GM12878 (cell line): ENCODE data around the gene CHST14. TPM values are rescaled to one million over a fixed set of nuclear protein-coding genes. Genes with fewer than 3 reads are reported as not detected.

Experiments used
- ATAC-seq: fragments of 200-7000 bp; cut with Tn5 transposase; 3 replicates; pipeline ENCODE4 v1.9.1; 2020; ENCODE audit warnings: mild to moderate bottlenecking, moderate library complexity
- BruUV-seq: library from RNA; stranded (reverse); fragments of 400-500 nt; replicated peaks from 2 replicates; lab custom pipeline; 2021; lab: Mats Ljungman, UMichigan
- CTCF ChIA-PET: fragments of 300-600 bp; sonication (Branson Sonifier 250); formaldehyde crosslinking; extraction: SDS; loops from one replicate; lab custom pipeline; 2021; ENCODE audit warnings: inconsistent platforms; lab: Yijun Ruan, JAX
- POLR2A ChIA-PET: fragments of 350-600 bp; formaldehyde crosslinking; extraction: SDS; loops from one replicate; lab custom pipeline; 2021; ENCODE audit warnings: inconsistent platforms; lab: Charles Lee
- RAD21 ChIA-PET: fragments of 300-600 bp; sonication (Branson Sonifier 250); formaldehyde crosslinking; loops from one replicate; lab custom pipeline; 2023; ENCODE audit warnings: antibody characterized with exemption; ENCODE audit not compliant: unreplicated experiment; lab: Charles Lee
- SMC1A ChIA-PET: fragments of 300-600 bp; sonication (Branson Sonifier 250); formaldehyde crosslinking; loops from one replicate; lab custom pipeline; 2023; ENCODE audit not compliant: unreplicated experiment, uncharacterized antibody; lab: Charles Lee
- DNase-seq: peaks from one replicate; pipeline ENCODE4 v3.0.0-alpha.2; 2011; ENCODE audit warnings: low read depth, low spot score
- FAIRE-seq: peaks from 3 replicates; lab custom pipeline; 2011; peaks lifted over from hg19 to GRCh38; lab: Jason Lieb, UNC
- H2AFZ ChIP-seq: 2 replicates; pipeline ENCODE4 v1.6.0; 2011; ENCODE audit warnings: low read depth, low read length, control low read depth; ENCODE audit not compliant: control insufficient read depth
- H3K27ac ChIP-seq: 2 replicates; pipeline ENCODE4 v1.5.1; 2011; ENCODE audit warnings: control low read depth; ENCODE audit not compliant: control insufficient read depth, insufficient read depth
- H3K27me3 ChIP-seq, 2 experiments: replicated peaks in 1 of 2; 2 replicates each; pipeline versions ENCODE4 v1.6.0 to v1.6.1; 2011; ENCODE audit warnings: low read length in 1 of 2; ENCODE audit not compliant: control insufficient read depth in 2 of 2, insufficient read depth in 2 of 2
- H3K36me3 ChIP-seq, 2 experiments: 2 replicates each; pipeline ENCODE4 v1.5.1; 2011; ENCODE audit warnings: low read length in 1 of 2; ENCODE audit not compliant: control insufficient read depth in 2 of 2, insufficient read depth in 2 of 2
- H3K4me1 ChIP-seq: 2 replicates; pipeline ENCODE4 v1.6.1; 2011; ENCODE audit warnings: mild to moderate bottlenecking, low read length, moderate library complexity, mixed read lengths; ENCODE audit not compliant: control insufficient read depth, insufficient read depth
- H3K4me2 ChIP-seq: 2 replicates; pipeline ENCODE4 v1.6.0; 2011; ENCODE audit warnings: control low read depth; ENCODE audit not compliant: control insufficient read depth, insufficient read depth
- H3K4me3 ChIP-seq: fragments of 200-600 bp; sonication (generic); 2 replicates; pipeline ENCODE4 v1.5.1; 2016
- H3K79me2 ChIP-seq: 2 replicates; pipeline ENCODE4 v1.6.0; 2011; ENCODE audit warnings: low read length; ENCODE audit not compliant: control insufficient read depth, insufficient read depth
- H3K9ac ChIP-seq: 2 replicates; pipeline ENCODE4 v1.8.0; 2011; ENCODE audit warnings: low read length, control low read depth, mixed read lengths; ENCODE audit not compliant: control insufficient read depth, insufficient read depth
- H3K9me3 ChIP-seq: replicated peaks from 3 replicates; pipeline ENCODE4 v1.5.1; 2011; ENCODE audit warnings: mild to moderate bottlenecking, low read length; ENCODE audit not compliant: control insufficient read depth, insufficient read depth
- H4K20me1 ChIP-seq: 2 replicates; pipeline ENCODE4 v1.6.0; 2011; ENCODE audit not compliant: control insufficient read depth, insufficient read depth
- ATF7 ChIP-seq: fragments of 450-650 bp; IDR thresholded peaks from 2 replicates; pipeline ENCODE4 v1.6.1; 2016; ENCODE audit warnings: low read depth, mild to moderate bottlenecking
- CBFB ChIP-seq: IDR thresholded peaks from 2 replicates; pipeline ENCODE4 v1.6.1; 2016; ENCODE audit warnings: antibody characterized with exemption, low read depth
- DPF2 ChIP-seq: fragments of 450-650 bp; IDR thresholded peaks from 2 replicates; pipeline ENCODE4 v1.6.1; 2017; ENCODE audit warnings: mild to moderate bottlenecking
- EZH2 ChIP-seq: IDR thresholded peaks from 2 replicates; pipeline ENCODE4 v1.6.1; 2012; ENCODE audit warnings: low read depth, mild to moderate bottlenecking, control low read depth, inconsistent platforms, low read length, borderline replicate concordance; ENCODE audit not compliant: control insufficient read depth
- FOXM1 ChIP-seq: IDR thresholded peaks from 2 replicates; pipeline ENCODE4 v1.6.1; 2012; ENCODE audit warnings: low read depth, mild to moderate bottlenecking, inconsistent platforms, low read length, moderate library complexity
- NBN ChIP-seq: fragments of 450-650 bp; IDR thresholded peaks from 2 replicates; pipeline ENCODE4 v1.6.1; 2016
- POLR2AphosphoS5 ChIP-seq: IDR thresholded peaks from 2 replicates; pipeline ENCODE4 v1.6.1; 2011; ENCODE audit warnings: mild to moderate bottlenecking, low read length, inconsistent platforms
- SRF ChIP-seq, 2 experiments: IDR thresholded peaks; 2 replicates each; pipeline ENCODE4 v1.6.1; 2011; ENCODE audit warnings: low read depth in 2 of 2, low read length in 2 of 2, mild to moderate bottlenecking in 1 of 2, moderate library complexity in 1 of 2
- SUZ12 ChIP-seq: fragments of 200-600 bp; sonication (generic); IDR thresholded peaks from one replicate; pipeline ENCODE4 v1.6.1; 2018; ENCODE audit warnings: antibody characterized with exemption, mild to moderate bottlenecking; ENCODE audit not compliant: unreplicated experiment
- ZNF207 ChIP-seq: fragments of 450-650 bp; IDR thresholded peaks from 2 replicates; pipeline ENCODE4 v1.6.1; 2014; ENCODE audit warnings: antibody characterized with exemption, mild to moderate bottlenecking, borderline replicate concordance
- ZNF622 ChIP-seq: fragments of 450-650 bp; IDR thresholded peaks from 2 replicates; pipeline ENCODE4 v1.6.1; 2017; ENCODE audit warnings: mild to moderate bottlenecking, inconsistent platforms
- WGBS: methylation state at CpG from one replicate; pipeline ENCODE4 v1.1.6; 2016; ENCODE audit warnings: low lambda C conversion rate; ENCODE audit not compliant: insufficient replicate concordance, insufficient coverage; ENCODE audit errors: missing lambda C conversion rate; 5-methylcytosine and 5-hydroxymethylcytosine counted together
- in situ Hi-C: fragments of 300-500 bp; cut with MboI; formaldehyde crosslinking; loops from 9 replicates; pipeline ENCODE4 v1.14.3; 2018; ENCODE audit warnings: mixed read lengths
- intact Hi-C: fragments of 100-400 bp; cut with micrococcal nuclease; formaldehyde crosslinking; loops from one replicate; pipeline ENCODE4 v1.14.2; 2022; ENCODE audit not compliant: unreplicated experiment
- polyA plus RNA-seq, 11 experiments: library from polyadenylated mRNA; depleted of rRNA in 4 of 11; unstranded in 6 of 11; stranded (reverse) in 5 of 11; fragments of >200 nt; fragmentation: Nextera tagmentation in 4 of 11; fragmentation: Illumina TruSeq in 1 of 11; extraction: Ambion mirVana in 4 of 11; extraction: Trizol in 1 of 11; gene quantifications; 1 replicate in 1 of 11; 2 replicates in 10 of 11; pipeline versions ENCODE4 v1.2.1 to v1.2.3, GENCODE V29; 2011 to 2016; ENCODE audit warnings: inconsistent platforms in 2 of 11, missing spikeins in 2 of 11, low read depth in 1 of 11
- total RNA-seq, 4 experiments: library from RNA; depleted of rRNA in 3 of 4; stranded (reverse); fragments of >200 nt in 3 of 4; fragmentation: Illumina TruSeq in 1 of 4; extraction: Trizol in 1 of 4; gene quantifications; 2 replicates each; pipeline versions ENCODE4 v1.2.1 to v1.2.3, GENCODE V29; 2013 to 2021
- TF ChIP-seq, protein P1 (sequence below): fragments of 450-650 bp; IDR thresholded peaks from 2 replicates; pipeline ENCODE4 v1.6.1; 2017; ENCODE audit warnings: mild to moderate bottlenecking, moderate library complexity

CHST14 gene
- total and polyA plus RNA-seq, 10 of the 15 experiments (the other 5 are each of a cell fraction or from before 2014, with no cell fraction given): 1.3 to 12.8 (median 6.2) TPM

DNA sequence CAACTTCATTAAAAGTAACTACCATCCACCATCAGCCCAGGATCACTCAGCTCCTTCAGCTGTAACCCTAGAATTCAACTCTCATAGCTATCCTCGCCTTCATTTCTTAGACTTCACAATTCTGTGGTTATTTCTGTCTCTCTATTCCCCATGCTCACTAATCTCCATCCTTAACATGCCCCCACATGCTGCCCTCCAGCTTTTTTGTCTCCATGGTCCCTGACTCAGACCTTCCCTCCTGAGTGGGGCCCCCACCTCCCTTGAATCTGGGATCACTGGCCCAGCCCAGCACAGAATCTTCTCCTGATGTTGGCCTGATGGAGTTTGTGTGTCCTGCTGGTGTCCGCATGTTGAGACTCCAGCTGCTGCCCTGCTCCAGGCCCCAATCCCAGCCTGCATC is 41.7 kb downstream of the CHST14 start:
- SMC1A ChIA-PET: interaction anchor here (0.7 kb wide), 1 partner anchor 87 kb away, joined by 3 read pairs; no protein-coding TSS in a partner anchor
- WGBS: 98% methylated on average over 2 of the region's 2 CpGs
- no peak for DNase-seq
- TF ChIP-seq ATF7: no peak
- TF ChIP-seq CBFB: no peak
- no peak for TF ChIP-seq DPF2
- no peak for TF ChIP-seq FOXM1
- TF ChIP-seq SUZ12: no peak
- in situ Hi-C loops (no loop called here), intact Hi-C loops (loop anchor here (10.0 kb wide), 1 partner anchor 162 kb away; no protein-coding TSS in a partner anchor)
- FAIRE-seq: no peak
- H3K4me1 ChIP-seq: peaks cover 9% of the 10 kb centered on the region
- RAD21 ChIA-PET: no interaction called here
- no peak overlapping the region for H3K4me2 ChIP-seq
- no peaks in the 10 kb centered on the region for H3K9me3 ChIP-seq
- H2AFZ ChIP-seq: no peak overlapping the region
- no TSS peak for BruUV-seq
- no peaks in the 10 kb centered on the region for H3K27me3 ChIP-seq
- no peaks in the 10 kb centered on the region for H4K20me1 ChIP-seq
- no peak overlapping the region for H3K9ac ChIP-seq
- H3K27ac ChIP-seq: no peak overlapping the region
- H3K4me3 ChIP-seq: no peak overlapping the region
- no peaks in the 10 kb centered on the region for H3K36me3 ChIP-seq
- H3K79me2 ChIP-seq: no peaks in the 10 kb centered on the region
- CTCF ChIA-PET: no interaction called here
- POLR2A ChIA-PET: no interaction called here
- no peak for ATAC-seq

DNA sequence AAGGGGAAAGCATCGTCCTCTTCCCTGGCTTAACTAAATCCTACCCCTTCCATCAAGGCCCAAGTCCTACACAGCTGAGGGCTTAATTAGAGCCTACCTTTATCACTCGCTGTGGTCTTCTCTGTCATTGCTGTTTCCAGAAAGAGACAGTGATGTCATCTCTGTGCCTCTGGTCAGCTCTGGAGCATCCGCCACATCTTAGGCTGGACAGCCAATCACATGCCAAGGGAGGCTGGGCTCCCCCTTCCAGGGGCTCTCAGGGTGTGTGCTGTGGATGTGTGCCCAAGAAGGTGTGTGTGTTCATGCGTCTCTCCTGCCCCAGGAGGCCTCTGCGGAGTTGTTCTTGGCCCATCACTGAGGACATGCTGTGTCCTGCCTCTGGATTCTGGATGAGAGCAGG is 42.8 kb downstream of the CHST14 start:
- TF ChIP-seq NBN (no peak), POLR2AphosphoS5 (no peak), SRF (IDR thresholded peaks at IDR 0.05; ENCODE audit: low read depth in 2 of 2, low read length in 2 of 2) (no peak), ZNF622 (no peak), ZNF207 (no peak), EZH2 (no peak)
- TF ChIP-seq, protein P1, sequence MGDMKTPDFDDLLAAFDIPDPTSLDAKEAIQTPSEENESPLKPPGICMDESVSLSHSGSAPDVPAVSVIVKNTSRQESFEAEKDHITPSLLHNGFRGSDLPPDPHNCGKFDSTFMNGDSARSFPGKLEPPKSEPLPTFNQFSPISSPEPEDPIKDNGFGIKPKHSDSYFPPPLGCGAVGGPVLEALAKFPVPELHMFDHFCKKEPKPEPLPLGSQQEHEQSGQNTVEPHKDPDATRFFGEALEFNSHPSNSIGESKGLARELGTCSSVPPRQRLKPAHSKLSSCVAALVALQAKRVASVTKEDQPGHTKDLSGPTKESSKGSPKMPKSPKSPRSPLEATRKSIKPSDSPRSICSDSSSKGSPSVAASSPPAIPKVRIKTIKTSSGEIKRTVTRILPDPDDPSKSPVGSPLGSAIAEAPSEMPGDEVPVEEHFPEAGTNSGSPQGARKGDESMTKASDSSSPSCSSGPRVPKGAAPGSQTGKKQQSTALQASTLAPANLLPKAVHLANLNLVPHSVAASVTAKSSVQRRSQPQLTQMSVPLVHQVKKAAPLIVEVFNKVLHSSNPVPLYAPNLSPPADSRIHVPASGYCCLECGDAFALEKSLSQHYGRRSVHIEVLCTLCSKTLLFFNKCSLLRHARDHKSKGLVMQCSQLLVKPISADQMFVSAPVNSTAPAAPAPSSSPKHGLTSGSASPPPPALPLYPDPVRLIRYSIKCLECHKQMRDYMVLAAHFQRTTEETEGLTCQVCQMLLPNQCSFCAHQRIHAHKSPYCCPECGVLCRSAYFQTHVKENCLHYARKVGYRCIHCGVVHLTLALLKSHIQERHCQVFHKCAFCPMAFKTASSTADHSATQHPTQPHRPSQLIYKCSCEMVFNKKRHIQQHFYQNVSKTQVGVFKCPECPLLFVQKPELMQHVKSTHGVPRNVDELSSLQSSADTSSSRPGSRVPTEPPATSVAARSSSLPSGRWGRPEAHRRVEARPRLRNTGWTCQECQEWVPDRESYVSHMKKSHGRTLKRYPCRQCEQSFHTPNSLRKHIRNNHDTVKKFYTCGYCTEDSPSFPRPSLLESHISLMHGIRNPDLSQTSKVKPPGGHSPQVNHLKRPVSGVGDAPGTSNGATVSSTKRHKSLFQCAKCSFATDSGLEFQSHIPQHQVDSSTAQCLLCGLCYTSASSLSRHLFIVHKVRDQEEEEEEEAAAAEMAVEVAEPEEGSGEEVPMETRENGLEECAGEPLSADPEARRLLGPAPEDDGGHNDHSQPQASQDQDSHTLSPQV: no peak
- Histone ChIP-seq H3K27ac (no peak overlapping the region), H2AFZ (no peak overlapping the region), H4K20me1 (no peaks in the 10 kb centered on the region), H3K4me3 (no peak overlapping the region), H3K4me2 (no peak overlapping the region), H3K9ac (no peak overlapping the region), H3K36me3 (no peaks in the 10 kb centered on the region), H3K4me1 (peaks cover 9% of the 10 kb centered on the region), H3K79me2 (no peaks in the 10 kb centered on the region), H3K9me3 (no peaks in the 10 kb centered on the region), H3K27me3 (no peaks in the 10 kb centered on the region)
- SMC1A ChIA-PET: no interaction called here
- CTCF ChIA-PET: no interaction called here
- intact Hi-C loops: loop anchor here (10.0 kb wide), 1 partner anchor 161 kb away; no protein-coding TSS in a partner anchor
- DNase-seq (no peak), ATAC-seq (no peak), FAIRE-seq (no peak)
- no TSS peak for BruUV-seq
- in situ Hi-C loops: no loop called here
- RAD21 ChIA-PET: no interaction called here
- POLR2A ChIA-PET: interaction anchor here (0.6 kb wide), 1 partner anchor 12 kb away, joined by 3 read pairs; no protein-coding TSS in a partner anchor
- WGBS: 90% methylated on average over 5 of the region's 5 CpGs
